H1 (cell line): ENCODE measurements around the gene NAV2. TPM values are rescaled to one million over a fixed set of nuclear protein-coding genes. Genes with fewer than 3 reads are reported as not detected.

ENCODE experiments used
- CTCF ChIA-PET: fragments of 300-600 bp; sonication (Branson Sonifier 250); formaldehyde crosslinking; loops from one replicate; lab custom pipeline; 2021; ENCODE audit not compliant: partially characterized antibody; lab: Charles Lee
- POLR2A ChIA-PET: fragments of 300-600 bp; sonication (Branson Sonifier 250); formaldehyde crosslinking; loops from one replicate; lab custom pipeline; 2021; ENCODE audit warnings: inconsistent platforms; ENCODE audit not compliant: partially characterized antibody; lab: Charles Lee
- DNase-seq, 2 experiments: peaks; one replicate each; pipeline versions ENCODE4 v3.0.0 to v3.0.0-alpha.2; 2010 to 2022; ENCODE audit warnings: low spot score in 2 of 2, low read depth in 1 of 2, mixed read lengths in 1 of 2
- FAIRE-seq: peaks from 2 replicates; lab custom pipeline; 2011; peaks lifted over from hg19 to GRCh38; lab: Jason Lieb, UNC
- H2AFZ ChIP-seq: 2 replicates; pipeline ENCODE4 v1.8.1; 2012; ENCODE audit warnings: low read length, inconsistent platforms
- H2AK5ac ChIP-seq: 2 replicates; pipeline ENCODE4 v1.6.1; 2013; ENCODE audit warnings: low read depth, low read length
- H2BK120ac ChIP-seq: replicated peaks from 2 replicates; pipeline ENCODE3; 2013; ENCODE audit warnings: low read depth, low read length, inconsistent platforms
- H2BK12ac ChIP-seq: 2 replicates; pipeline ENCODE4 v1.6.1; 2013; ENCODE audit warnings: low read depth, low read length
- H2BK15ac ChIP-seq: 2 replicates; pipeline ENCODE4 v1.6.1; 2013; ENCODE audit warnings: low read length
- H2BK20ac ChIP-seq: 2 replicates; pipeline ENCODE4 v1.6.1; 2013; ENCODE audit warnings: low read length
- H2BK5ac ChIP-seq: 2 replicates; pipeline ENCODE4 v1.6.1; 2013; ENCODE audit warnings: low read depth, low read length
- H3K14ac ChIP-seq: 2 replicates; pipeline ENCODE4 v1.6.1; 2013; ENCODE audit warnings: inconsistent platforms; ENCODE audit not compliant: insufficient read length
- H3K18ac ChIP-seq: 2 replicates; pipeline ENCODE4 v1.6.1; 2013; ENCODE audit warnings: low read length; ENCODE audit errors: extremely low read depth
- H3K23ac ChIP-seq: 2 replicates; pipeline ENCODE4 v1.6.1; 2013; ENCODE audit warnings: inconsistent platforms; ENCODE audit not compliant: insufficient read length
- H3K23me2 ChIP-seq: 2 replicates; pipeline ENCODE4 v1.6.1; 2013; ENCODE audit warnings: low read depth, low read length
- H3K27ac ChIP-seq: 2 replicates; pipeline ENCODE4 v1.6.1; 2011; ENCODE audit warnings: low read depth, low read length, inconsistent platforms
- H3K27me3 ChIP-seq, 4 experiments: replicated peaks in 1 of 4; 1 replicate in 1 of 4; 2 replicates in 3 of 4; pipeline versions ENCODE4 v1.6.1 to v1.8.1; 2011 to 2013; ENCODE audit warnings: low read length in 3 of 4, mild to moderate bottlenecking in 3 of 4, inconsistent platforms in 2 of 4, mixed read lengths in 2 of 4, moderate library complexity in 1 of 4; ENCODE audit not compliant: control insufficient read depth in 3 of 4, insufficient read depth in 3 of 4; ENCODE audit errors: extremely low read depth in 1 of 4
- H3K36me3 ChIP-seq, 4 experiments: 2 replicates each; pipeline versions ENCODE4 v1.6.1 to v1.8.1; 2011 to 2013; ENCODE audit warnings: mild to moderate bottlenecking in 4 of 4, low read length in 3 of 4, moderate library complexity in 2 of 4, control low read depth in 1 of 4, inconsistent platforms in 1 of 4; ENCODE audit not compliant: insufficient read depth in 4 of 4, control insufficient read depth in 2 of 4
- H3K4ac ChIP-seq: replicated peaks from 2 replicates; pipeline ENCODE3; 2013; ENCODE audit warnings: low read length, low read depth, mixed read lengths, inconsistent platforms; ENCODE audit not compliant: insufficient read length
- H3K4me1 ChIP-seq, 4 experiments: replicated peaks in 1 of 4; 1 replicate in 1 of 4; 2 replicates in 3 of 4; pipeline versions ENCODE4 v1.6.1 to v1.8.1; 2011 to 2013; ENCODE audit warnings: low read length in 3 of 4, inconsistent platforms in 2 of 4, mixed read lengths in 1 of 4; ENCODE audit not compliant: insufficient read depth in 4 of 4, control insufficient read depth in 3 of 4
- H3K4me2 ChIP-seq, 2 experiments: 2 replicates each; pipeline versions ENCODE4 v1.6.1 to v1.8.1; 2011 to 2013; ENCODE audit warnings: low read depth in 2 of 2, low read length in 2 of 2, control low read depth in 1 of 2, inconsistent platforms in 1 of 2, mild to moderate bottlenecking in 1 of 2; ENCODE audit not compliant: insufficient read depth in 1 of 2
- H3K4me3 ChIP-seq, 4 experiments: fragments of 200-600, 300-600 bp in 1 of 4; sonication (generic), shearing (Covaris generic), sonication (Bioruptor Twin) in 1 of 4; 2 replicates each; pipeline versions ENCODE4 v1.5.1 to v1.8.1; 2011 to 2016; ENCODE audit warnings: low read length in 4 of 4, low read depth in 3 of 4, control low read depth in 2 of 4, inconsistent platforms in 2 of 4, mild to moderate bottlenecking in 2 of 4, mixed read lengths in 1 of 4, moderate library complexity in 1 of 4; ENCODE audit not compliant: insufficient read depth in 2 of 4; ENCODE audit errors: extremely low read depth in 1 of 4
- H3K56ac ChIP-seq: replicated peaks from 2 replicates; pipeline ENCODE3; 2013; ENCODE audit warnings: low read depth, mild to moderate bottlenecking, mixed read lengths, low read length, inconsistent platforms; ENCODE audit not compliant: insufficient read length
- H3K79me1 ChIP-seq: 2 replicates; pipeline ENCODE4 v1.6.1; 2013; ENCODE audit warnings: low read depth, low read length, control low read depth
- H3K79me2 ChIP-seq, 2 experiments: 2 replicates each; pipeline versions ENCODE4 v1.6.1 to v1.8.1; 2012 to 2013; ENCODE audit warnings: low read length in 2 of 2, mild to moderate bottlenecking in 2 of 2, inconsistent platforms in 1 of 2; ENCODE audit not compliant: insufficient read depth in 2 of 2, control insufficient read depth in 1 of 2
- H3K9ac ChIP-seq, 4 experiments: replicated peaks in 1 of 4; 1 replicate in 1 of 4; 2 replicates in 3 of 4; pipeline versions ENCODE4 v1.6.1 to v1.8.1; 2011 to 2013; ENCODE audit warnings: low read depth in 3 of 4, low read length in 3 of 4, control low read depth in 2 of 4, mild to moderate bottlenecking in 2 of 4, moderate library complexity in 2 of 4, inconsistent platforms in 1 of 4; ENCODE audit errors: extremely low read depth in 1 of 4
- H3K9me3 ChIP-seq, 2 experiments: 2 replicates each; pipeline versions ENCODE4 v1.6.1 to v1.8.1; 2012 to 2013; ENCODE audit warnings: mild to moderate bottlenecking in 2 of 2, moderate library complexity in 2 of 2, control low read depth in 1 of 2, inconsistent platforms in 1 of 2, low read depth in 1 of 2, low read length in 1 of 2, mixed read lengths in 1 of 2; ENCODE audit not compliant: insufficient read depth in 2 of 2
- H4K20me1 ChIP-seq, 2 experiments: replicated peaks in 1 of 2; 2 replicates each; pipeline versions ENCODE3 to v1.8.1; 2011 to 2013; ENCODE audit warnings: inconsistent platforms in 2 of 2, low read length in 2 of 2, mild to moderate bottlenecking in 1 of 2; ENCODE audit not compliant: insufficient read depth in 2 of 2, control insufficient read depth in 1 of 2
- H4K5ac ChIP-seq: 2 replicates; pipeline ENCODE4 v1.6.1; 2013; ENCODE audit warnings: low read length, low read depth, mixed read lengths, inconsistent platforms; ENCODE audit not compliant: insufficient read length
- H4K8ac ChIP-seq: 2 replicates; pipeline ENCODE4 v1.8.0; 2013; ENCODE audit warnings: mild to moderate bottlenecking, moderate library complexity, low read length, inconsistent platforms; ENCODE audit not compliant: insufficient read depth; ENCODE audit errors: extremely low read depth
- H4K91ac ChIP-seq: replicated peaks from 2 replicates; pipeline ENCODE3; 2013; ENCODE audit warnings: low read length, mixed read lengths, inconsistent platforms; ENCODE audit not compliant: insufficient read length
- ASH2L ChIP-seq: fragments of 200-600, 300-600 bp; sonication (generic); IDR thresholded peaks from one replicate; pipeline ENCODE4 v1.7.1; 2017; ENCODE audit warnings: low read length
- CBX8 ChIP-seq: fragments of 300-800, 300-1000 bp; sonication (generic); IDR thresholded peaks from 2 replicates; pipeline ENCODE4 v1.7.1; 2016; ENCODE audit warnings: low read depth, low read length, borderline replicate concordance
- CREB1 ChIP-seq: IDR thresholded peaks from 2 replicates; pipeline ENCODE4 v1.6.1; 2012; ENCODE audit warnings: inconsistent platforms
- CTCF ChIP-seq, 3 experiments: IDR thresholded peaks; 1 replicate in 2 of 3; 2 replicates in 1 of 3; pipeline versions ENCODE4 v1.5.1 to v1.6.1; 2011; ENCODE audit warnings: low read length in 3 of 3, mild to moderate bottlenecking in 3 of 3, inconsistent platforms in 2 of 3, low read depth in 1 of 3, moderate library complexity in 1 of 3; ENCODE audit not compliant: insufficient read depth in 1 of 3; ENCODE audit errors: control extremely low read depth in 1 of 3
- EGR1 ChIP-seq: IDR thresholded peaks from 2 replicates; pipeline ENCODE4 v1.6.1; 2011; ENCODE audit warnings: low read depth, low read length, borderline replicate concordance
- POU5F1 ChIP-seq: IDR thresholded peaks from 2 replicates; pipeline ENCODE4 v1.6.1; 2011; ENCODE audit warnings: low read depth, mild to moderate bottlenecking, low read length, moderate library complexity
- WGBS, 2 experiments: shearing (Covaris generic) in 1 of 2; methylation state at CpG; one replicate each; pipeline versions ENCODE4 v1.1.6 to v1.1.7; 2013 to 2015; ENCODE audit warnings: low lambda C conversion rate in 2 of 2, mixed read lengths in 2 of 2, inconsistent platforms in 1 of 2, low coverage in 1 of 2, missing lambda C conversion rate in 1 of 2; ENCODE audit not compliant: insufficient replicate concordance in 2 of 2, insufficient coverage in 1 of 2, insufficient read length in 1 of 2; ENCODE audit errors: extremely low coverage in 1 of 2, missing lambda C conversion rate in 1 of 2; 5-methylcytosine and 5-hydroxymethylcytosine counted together
- polyA plus RNA-seq, 7 experiments: library from polyadenylated mRNA; depleted of rRNA in 3 of 7; stranded (reverse) in 5 of 7; unstranded in 2 of 7; fragments of >200 nt in 5 of 7; fragments of 200-250 nt in 2 of 7; gene quantifications; 1 replicate in 5 of 7; 2 replicates in 1 of 7; 4 replicates in 1 of 7; pipeline versions ENCODE4 v1.2.1 to v1.2.3, GENCODE V29; 2011 to 2013; ENCODE audit warnings: missing spikeins in 2 of 7, mixed read lengths in 2 of 7
- total RNA-seq: library from RNA; stranded (reverse); fragmentation: NEBNext Ultra II Directional; extraction: Animal tissue kit (Norgen Biotek cat#: 25700); gene quantifications from 2 replicates; pipeline ENCODE4 v1.2.1, GENCODE V29; 2021

Gene NAV2
- total and polyA plus RNA-seq, 2 of the 8 experiments (the other 6 are each of a cell fraction or from before 2014, with no cell fraction given): 35.6 to 73.6 TPM

- Histone ChIP-seq H3K27me3 (peaks cover 0 to 18% (median 15%) of the 10 kb centered on the region in 4 experiments; a peak in 6 of 7 replicates), H4K20me1 (peaks cover 6 to 28% of the 10 kb centered on the region in 2 experiments), H3K79me2 (no peaks in the 10 kb centered on the region), H3K79me1 (peaks cover 3% of the 10 kb centered on the region; the same call in 1 of the 2 replicates), H3K14ac (no peak overlapping the region), H3K27ac (no peak overlapping the region), H2BK20ac (no peak overlapping the region), H3K9me3 (no peaks in the 10 kb centered on the region), H2AFZ (no peak overlapping the region), H2BK12ac (0 out of 2 replicates have a peak overlapping the region, but pooled peaks have one; percentile 51), H2BK5ac (no peak overlapping the region), H3K18ac (peak overlapping the region; percentile 76), H3K9ac (no peak overlapping the region), H3K23me2 (no peaks in the 10 kb centered on the region), H3K4ac (no peak overlapping the region), H3K36me3 (peaks cover 0 to 3% (median under 1%) of the 10 kb centered on the region in 4 experiments; a peak in 2 of 8 replicates), H3K4me3 (peak overlapping the region in 2 of 4 experiments; percentile 17 to 35; a peak in 3 of 8 replicates), H2AK5ac (peak overlapping the region; percentile 10), H2BK120ac (no peak overlapping the region), H4K8ac (peak overlapping the region; percentile 53; the same call in 1 of the 2 replicates), H3K4me2 (peak overlapping the region; percentile 56 to 70), H4K5ac (no peak overlapping the region), H2BK15ac (peak overlapping the region; percentile 46; the same call in 1 of the 2 replicates), H4K91ac (peak overlapping the region; percentile 59), H3K4me1 (peaks cover 14 to 30% (median 20%) of the 10 kb centered on the region in 4 experiments), H3K23ac (no peak overlapping the region), H3K56ac (no peak overlapping the region)
- peak; percentile 98 for FAIRE-seq
- CTCF ChIA-PET: interaction anchor here (0.7 to 2.4 kb wide), 13 partner anchors 9 to 198 kb away, joined by 3 to 20 read pairs (median 4); no protein-coding TSS in a partner anchor
- POLR2A ChIA-PET: interaction anchor here (0.7 to 2.1 kb wide), 7 partner anchors 9 to 49 kb away, joined by 3 to 14 read pairs (median 3); no protein-coding TSS in a partner anchor
- peak; percentile 72 to 96 for DNase-seq
- WGBS, 2 experiments: 10% methylated on average over 13 of the region's 13 CpGs; no CpG with 5 or more reads in 1 of the 2 experiments
- TF ChIP-seq CTCF (IDR thresholded peaks at IDR 0.05; ENCODE audit: control extremely low read depth in 1 of 3, insufficient read depth in 1 of 3, low read depth in 1 of 3, low read length in 3 of 3) (peak in 1 of 3 experiments; percentile 27; a peak in 1 of 4 replicates), EGR1 (no peak), CBX8 (no peak), POU5F1 (0 out of 2 replicates have a peak, but pooled peaks have one; percentile 58), ASH2L (peak; percentile 15), CREB1 (0 out of 2 replicates have a peak, but pooled peaks have one; percentile 39)
These were observed 287.9 kb downstream of the NAV2 start for GRCh38 chr11:20000351-20001134.
